HG02970 (cell line): Measurements from ENCODE around the gene CCT7.
"Not testable (repeated sequence)": the region's sequence is repeated elsewhere in the genome, so short reads cannot be mapped to it uniquely, and the experiment has no call there.

Experiments used
- ATAC-seq: cut with Tn5 transposase; IDR thresholded peaks from one replicate; pipeline ENCODE4 v1.9.1; 2021; ENCODE audit warnings: mild to moderate bottlenecking, moderate library complexity, moderate number of reproducible peaks; ENCODE audit not compliant: unreplicated experiment, low FRiP score

Gene CCT7

GRCh38 chr2:73254343-73255006 is 20.4 kb downstream of the CCT7 start:
- ATAC-seq, result no peak

DNA sequence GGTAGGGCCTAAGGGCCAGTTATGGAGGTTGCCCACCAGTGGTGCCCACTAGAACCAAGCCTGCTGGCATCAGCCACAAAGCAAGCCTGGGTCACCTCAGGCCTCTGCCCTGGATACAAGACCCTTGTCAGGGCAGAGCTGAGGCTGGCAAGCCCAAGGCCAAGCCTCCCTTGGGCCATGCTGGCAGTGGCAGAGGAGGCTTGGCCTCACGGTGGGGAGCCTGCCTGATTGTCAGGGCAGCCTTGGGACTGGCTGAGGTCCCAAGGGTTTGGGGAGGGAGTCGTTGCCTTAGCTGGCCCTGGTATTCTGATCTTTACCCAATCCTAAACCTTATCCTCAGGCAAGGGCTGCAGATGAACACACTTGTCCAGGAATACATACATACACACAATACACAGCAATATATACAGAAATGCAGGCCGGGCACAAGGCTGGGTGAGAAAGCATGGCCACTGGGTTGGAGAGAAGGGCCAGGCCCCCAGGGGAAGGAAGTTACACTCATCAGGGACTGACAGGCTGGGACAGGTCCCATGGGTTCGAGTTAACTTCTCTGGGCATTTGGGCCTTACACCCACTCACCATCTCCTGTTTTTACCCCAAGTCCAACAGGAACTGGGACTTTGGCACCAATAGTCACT is 21.0 kb downstream of the CCT7 start:
- no peak for ATAC-seq

DNA sequence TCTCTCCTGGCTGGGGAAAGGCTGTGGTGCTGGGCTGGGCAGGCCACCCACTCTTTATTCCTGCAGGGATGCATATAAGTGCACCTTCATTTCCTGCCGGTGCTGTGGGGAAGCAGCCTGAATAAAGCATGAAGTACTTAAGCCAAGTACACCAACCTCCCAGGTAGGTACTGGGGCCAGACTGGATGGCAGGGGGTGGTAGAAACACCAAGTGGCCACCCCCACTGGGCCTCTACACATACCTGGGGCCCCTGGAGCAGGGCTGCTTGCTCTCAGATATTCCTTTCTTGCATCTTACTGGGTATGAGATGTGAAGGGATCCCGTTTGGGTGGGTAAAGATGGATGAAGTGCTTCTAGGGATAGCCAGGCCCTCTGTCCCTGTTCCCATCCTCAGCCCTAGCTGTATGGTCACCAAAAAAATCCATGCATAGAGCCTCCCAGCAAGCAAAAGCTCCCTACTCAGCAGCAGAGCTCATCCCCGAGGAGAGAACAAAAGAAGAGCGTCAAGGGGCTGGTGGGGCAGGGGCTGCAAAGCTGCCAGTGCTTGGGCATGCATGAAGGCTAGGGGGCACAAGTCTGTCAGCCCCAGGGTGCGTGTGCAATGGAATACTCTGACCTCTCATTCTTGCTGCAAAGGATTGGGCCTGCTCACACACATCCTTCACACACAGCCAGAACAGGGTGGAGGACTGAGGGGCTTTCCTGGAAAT is 22.0 kb downstream of the CCT7 start:
- ATAC-seq, result no peak

- no peak for ATAC-seq
Measured at GRCh38 chr2:73256618-73256922, 22.5 kb downstream of the CCT7 start.

DNA sequence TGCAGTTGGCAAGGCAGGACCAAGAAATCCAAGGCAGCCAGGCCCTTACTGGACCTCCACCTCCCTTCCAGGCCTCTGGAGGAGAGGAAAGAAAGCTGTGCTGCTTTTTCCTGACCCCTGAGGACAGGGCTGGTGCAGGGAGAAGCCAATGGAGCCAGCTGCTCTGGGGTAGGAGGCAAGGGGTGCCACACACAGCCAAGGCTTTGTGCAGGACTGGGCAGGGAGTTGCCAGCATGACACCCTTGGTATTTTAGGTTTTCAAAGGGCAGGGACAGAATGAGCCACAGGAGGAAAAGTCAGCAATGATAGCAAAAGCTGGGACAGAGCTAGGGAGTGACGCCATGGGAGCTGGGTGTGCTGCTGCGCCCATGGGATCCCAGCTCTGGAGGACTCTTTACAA is 22.9 kb downstream of the CCT7 start:
- no peak for ATAC-seq

DNA sequence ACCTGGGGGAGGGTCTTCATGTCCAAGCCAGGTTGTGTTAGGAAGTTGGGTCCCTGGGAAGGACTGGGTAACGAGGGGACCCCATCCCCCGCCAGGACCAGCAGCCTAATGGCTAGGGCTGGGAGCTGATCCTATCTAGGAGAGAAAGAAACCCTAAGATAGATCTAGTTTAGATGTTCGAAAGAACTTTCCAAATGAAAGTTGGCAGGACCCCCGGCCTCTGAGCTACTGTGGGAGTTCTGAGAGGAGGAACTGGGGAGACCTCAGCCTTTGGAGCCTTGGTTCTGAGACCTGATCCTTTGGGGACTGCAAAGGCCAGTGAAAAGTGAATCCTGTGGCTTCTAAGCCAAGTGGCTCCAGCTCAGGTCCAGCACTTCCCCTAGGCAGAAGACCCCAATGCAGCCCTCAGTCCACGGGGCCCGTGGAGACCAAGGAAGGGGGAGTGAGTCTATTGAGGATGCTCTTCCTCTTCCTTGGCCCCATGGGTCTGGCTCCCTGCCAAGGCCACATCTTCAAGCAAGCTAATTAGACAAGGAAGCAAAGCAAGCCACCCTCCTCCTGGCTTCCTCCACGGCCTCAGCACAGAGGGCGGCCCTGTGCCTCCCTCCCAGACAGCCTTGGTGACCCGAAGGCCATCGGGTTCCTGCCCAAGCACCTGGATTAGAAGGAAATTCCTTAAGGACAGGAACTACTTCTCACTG is 23.5 kb downstream of the CCT7 start:
- no peak for ATAC-seq

DNA sequence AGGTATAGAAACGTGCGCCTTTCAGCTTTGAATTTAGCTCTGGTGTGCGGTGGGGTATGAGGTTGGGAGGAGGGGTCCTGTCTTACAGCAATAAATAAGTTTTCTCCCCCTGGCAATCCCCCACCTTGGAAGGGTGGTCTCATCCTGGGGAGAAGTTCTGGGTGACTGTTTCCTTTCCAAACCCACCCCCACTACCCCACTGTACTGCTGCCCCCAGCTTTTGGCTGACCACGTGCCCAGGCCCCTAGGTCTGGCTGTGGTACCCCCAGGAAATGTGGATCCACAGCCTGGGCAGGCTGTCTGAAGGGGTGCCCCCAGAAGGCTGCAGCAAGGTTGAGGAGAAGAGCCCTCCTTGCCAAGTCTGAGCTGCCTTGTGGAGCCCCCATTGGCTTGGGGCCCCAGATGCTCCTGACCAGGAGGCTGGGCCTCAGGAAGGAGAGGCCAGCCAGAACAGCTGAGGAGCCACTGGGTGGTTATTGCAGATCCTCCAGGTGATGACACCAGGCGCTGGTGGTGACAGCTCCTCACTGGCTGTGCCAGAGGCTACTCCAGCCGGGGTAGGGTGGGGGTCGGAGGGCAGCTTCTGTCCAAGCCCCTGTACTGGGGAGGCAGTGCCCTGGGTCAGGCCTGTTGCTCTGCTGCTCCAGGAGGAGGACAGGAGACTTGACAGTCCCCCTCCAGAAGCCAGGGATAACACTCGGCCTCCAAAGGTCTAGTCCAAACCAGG is 24.2 kb downstream of the CCT7 start:
- ATAC-seq, result no peak

DNA sequence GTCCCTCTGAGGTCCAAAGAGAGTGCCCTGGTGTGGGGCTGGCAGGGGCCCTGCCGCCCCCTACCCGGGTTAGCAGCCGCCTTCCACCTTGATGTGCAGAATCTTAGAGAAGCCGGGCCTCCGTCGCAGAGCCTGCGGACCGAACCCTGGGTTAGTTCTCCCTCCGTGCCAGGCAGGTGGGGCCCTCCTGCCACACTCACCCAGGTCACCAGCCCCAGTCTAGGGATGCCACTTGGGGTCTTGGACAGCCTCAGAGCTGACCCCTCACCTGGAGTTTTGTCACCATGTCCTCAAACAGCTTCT is 24.8 kb downstream of the CCT7 start:
- ATAC-seq, result no peak

DNA sequence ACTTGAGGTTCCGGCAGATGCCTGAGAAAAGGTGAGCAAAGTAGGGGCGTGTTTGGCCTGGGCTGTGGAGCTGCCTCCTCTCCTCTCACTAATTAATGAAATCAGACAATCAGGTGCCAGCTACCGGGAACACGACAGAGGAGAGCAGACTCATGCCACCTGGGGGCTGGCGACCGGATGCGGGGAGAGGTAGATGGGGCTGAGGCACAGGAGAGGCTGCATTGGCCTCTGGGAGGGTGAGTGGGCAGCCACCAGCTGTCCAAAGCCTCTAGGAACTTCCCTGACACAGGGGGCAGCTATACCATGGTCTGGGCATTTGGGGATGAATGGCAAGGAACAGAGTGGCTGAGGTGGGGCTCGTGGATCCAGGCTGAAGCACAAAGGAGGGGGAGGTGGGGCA is 25.2 kb downstream of the CCT7 start:
- ATAC-seq, result no peak

- no peak for ATAC-seq
Measured at GRCh38 chr2:73259704-73260337, 25.7 kb downstream of the CCT7 start.

GRCh38 chr2:73260338-73260984 is 26.4 kb downstream of the CCT7 start:
- ATAC-seq, result no peak

DNA sequence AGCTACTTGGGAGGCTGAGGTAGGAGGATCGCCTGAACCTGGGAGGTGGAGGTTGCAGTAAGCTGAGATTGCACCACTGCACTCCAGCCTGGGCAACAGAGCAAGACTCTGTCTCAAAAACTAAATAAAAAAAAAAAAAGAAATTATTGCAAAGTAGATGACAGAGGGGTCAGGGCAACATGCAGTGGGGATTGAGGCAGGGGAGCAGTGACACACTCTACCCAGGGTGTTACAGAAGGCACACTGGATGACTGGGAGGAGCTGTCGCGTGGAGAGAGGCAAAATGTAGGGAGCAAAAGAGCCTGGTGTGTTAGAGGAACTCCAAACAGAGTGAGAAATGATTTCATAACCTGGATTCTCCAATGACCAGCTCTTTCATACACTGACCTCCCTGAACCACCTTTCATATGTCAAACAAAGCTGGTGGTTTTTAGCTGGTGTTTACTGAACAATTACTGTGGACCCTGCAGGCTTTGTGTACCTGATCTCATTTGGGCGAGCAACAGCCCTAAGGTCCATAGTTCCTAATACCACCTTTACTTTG is 28.1 kb downstream of the CCT7 start:
- no peak for ATAC-seq

DNA sequence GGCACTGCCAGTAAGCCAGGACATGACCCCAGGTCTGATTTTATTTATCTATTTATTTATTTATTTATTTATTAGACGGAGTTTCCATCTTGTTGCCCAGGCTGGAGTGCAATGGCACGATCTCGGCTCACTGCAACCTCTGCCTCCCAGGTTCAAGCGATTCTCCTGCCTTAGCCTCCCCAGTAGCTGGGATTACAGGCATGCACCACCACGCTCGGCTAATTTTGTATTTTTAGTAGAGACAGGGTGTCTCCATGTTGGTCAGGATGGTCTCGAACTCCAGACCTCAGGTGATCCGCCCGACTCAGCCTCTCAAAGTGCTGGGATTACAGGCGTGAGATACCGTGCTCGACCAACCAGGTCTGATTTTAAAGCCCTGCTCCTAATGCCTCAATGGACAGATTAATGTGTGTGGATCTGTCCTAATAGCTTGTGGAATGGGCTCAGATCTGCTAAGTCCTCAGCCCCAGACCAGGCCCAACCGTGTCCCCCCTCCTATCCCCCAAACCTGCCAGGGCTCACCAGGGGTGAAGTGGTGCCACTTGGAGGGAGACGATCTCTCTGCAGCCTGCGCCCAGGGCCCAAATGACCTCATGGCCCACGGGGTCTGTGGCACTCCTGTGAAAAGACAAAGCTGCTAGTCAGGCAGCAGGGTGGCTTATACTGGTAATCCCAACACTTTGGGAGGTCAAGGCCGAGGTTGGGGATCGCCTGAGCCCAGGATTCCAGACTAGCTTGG is 28.8 kb downstream of the CCT7 start:
- ATAC-seq, result not testable (repeated sequence)

GRCh38 chr2:73263540-73264331 is 29.6 kb downstream of the CCT7 start:
- ATAC-seq, result no peak

GRCh38 chr2:73264332-73264606 is 30.2 kb downstream of the CCT7 start:
- ATAC-seq, result no peak

DNA sequence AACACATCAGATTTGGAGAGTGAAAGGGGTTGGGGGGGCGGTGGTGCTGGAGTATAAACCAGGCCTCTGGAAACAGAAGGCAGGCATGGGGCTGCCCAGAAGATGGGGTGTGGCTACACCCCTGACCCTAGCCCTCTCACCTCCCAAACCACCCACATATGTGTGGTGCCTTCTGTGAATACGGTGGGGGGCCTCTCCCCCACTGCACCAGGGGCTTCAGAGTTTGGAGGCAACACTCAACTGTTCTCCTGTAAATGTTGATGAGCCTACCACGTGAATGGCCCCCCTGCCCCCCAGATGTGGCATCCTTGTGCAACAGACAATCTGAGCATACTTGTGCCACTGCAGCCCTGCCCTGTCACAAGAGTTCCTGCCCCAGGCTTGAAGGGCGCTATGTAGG is 30.7 kb downstream of the CCT7 start:
- no peak for ATAC-seq

DNA sequence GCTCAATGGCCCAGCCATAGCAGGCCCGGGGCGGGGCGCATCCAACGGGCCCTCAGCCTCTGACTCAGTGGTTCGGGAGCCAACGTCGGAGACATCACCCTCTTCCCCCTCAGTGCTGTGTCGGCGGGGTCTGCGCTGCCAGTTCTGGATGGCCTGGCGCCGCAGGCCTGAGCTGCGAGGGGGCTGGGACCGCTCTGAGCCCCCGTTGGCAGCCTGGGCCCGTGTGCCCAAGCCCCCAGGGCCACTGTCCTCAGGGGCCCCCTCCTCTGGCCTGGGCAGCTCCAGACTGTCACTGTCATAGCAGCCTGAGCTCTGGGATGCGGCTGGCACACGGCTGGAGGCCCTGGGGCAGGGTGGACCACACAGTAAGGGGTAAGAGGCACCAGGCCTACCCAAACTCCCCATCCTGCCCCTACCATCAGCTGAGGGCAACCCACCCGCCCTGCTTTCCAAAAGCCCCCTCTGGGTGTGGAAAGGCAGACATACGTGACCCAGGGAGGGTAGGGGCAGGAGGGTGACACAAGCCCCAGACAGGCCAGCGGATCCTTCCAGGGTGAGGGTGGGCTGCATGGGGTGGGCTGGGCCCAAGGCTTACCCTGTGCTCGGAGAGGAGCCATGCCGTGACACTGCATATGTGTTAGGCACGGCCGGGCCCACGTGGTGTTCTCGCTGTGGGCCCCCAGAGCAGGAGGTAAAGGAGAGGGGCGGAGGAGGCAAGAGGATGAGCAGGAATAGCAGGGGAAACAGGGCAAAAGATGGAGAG is 31.4 kb downstream of the CCT7 start:
- no peak for ATAC-seq
